Activated CD8-positive, alpha-beta memory T cell treated with anti-CD3 and anti-CD28 coated beads, Interleukin-2, amount 50 U/mL, for 4 hours (primary cell): ENCODE measurements around the gene HIRA.
A peak's percentile ranks its signal among the peaks of the same experiment; 100 is the strongest.
"Not testable (repeated sequence)": the region's sequence is repeated elsewhere in the genome, so short reads cannot be mapped to it uniquely, and the experiment has no call there.

Source experiments
- DNase-seq: peaks from one replicate; pipeline ENCODE4 v3.0.0-alpha.2; 2020

HIRA gene

DNA sequence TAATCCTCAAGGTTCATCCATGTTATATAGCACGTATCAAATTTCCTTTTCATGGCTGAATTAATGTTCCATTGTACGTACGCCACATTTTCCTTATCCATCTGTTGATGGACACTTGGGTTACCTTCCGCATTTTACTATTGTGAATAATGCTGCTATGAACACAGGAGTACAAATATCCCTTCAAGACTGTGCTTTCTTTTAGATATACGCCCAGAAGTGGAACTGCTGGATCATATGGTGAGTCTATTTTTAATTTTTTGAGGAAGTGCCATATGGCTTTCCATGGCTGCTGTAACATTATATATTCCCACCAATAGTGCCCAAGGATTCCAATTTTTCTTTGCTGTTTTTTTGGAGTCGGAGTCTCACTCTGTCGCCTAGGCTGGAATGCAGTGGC is 6.8 kb upstream of the HIRA start:
- DNase-seq: no peak

DNA sequence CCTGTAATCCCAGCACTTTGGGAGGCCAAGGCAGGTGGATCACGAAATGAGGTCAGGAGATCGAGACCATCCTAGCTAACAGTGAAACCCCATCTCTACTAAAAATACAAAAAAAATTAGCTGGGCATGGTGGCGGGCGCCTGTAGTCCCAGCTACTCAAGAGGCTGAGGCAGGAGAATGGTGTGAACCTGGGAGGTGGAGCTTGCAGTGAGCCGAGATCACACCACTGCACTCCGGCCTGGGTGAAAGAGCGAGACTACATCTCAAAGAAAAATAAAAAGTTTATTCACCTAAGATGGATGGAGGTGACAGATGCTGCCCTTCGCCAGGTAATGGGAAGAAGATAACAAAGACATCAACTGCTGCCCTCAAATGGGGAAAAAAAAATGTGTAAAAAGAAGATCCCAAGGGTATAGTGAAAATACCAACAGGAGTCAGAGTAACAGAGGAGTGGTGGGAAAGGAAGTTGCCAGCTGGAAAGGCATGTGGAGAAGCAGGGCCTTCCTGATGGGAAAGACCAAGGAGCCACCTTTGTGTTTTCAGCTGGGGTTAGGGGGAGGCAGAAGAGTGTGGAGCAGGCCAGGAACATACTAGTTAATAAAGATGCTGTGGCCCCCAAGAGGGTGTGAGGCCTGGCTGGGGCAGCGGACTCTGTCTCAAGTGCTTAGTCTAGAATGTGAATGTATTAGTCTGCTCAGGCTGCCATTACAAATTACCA is 5.1 kb upstream of the HIRA start:
- not testable (repeated sequence) for DNase-seq

DNA sequence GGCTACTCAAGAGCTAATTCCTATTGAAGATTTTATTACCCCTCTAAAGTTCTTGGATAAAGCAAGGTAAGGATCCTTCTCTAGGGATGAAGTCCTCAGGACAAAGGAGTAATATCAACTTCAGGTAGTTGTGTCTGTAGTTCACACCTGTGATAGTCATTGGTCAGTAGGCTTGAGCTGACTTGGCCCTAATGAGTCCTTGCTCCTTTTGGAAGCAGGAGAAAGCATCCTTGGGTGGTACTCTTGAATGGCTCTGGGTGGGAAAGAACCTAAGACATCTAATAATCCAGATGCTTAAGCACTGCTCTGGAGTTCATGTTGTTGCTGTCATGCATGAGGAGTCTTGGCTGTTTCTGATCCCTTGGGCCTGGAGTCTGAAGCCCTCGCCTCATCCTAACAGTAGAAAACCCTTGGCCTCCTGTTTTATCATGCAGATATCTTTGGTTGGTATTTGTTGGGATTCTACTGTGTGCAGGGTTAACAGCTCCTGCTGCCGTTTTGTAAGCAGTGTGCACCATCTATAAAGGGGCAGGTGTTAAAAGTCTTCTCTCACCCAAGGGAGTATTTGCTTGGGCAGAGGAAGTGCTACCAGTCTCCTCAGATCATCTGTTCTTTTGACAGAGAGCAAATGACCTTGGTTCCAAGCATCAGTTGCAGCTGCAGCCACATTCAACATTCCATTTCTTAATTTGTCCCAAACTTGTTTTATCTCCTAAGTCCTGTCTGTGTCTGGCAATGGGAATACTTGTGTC is 3.5 kb upstream of the HIRA start:
- DNase-seq: no peak

DNA sequence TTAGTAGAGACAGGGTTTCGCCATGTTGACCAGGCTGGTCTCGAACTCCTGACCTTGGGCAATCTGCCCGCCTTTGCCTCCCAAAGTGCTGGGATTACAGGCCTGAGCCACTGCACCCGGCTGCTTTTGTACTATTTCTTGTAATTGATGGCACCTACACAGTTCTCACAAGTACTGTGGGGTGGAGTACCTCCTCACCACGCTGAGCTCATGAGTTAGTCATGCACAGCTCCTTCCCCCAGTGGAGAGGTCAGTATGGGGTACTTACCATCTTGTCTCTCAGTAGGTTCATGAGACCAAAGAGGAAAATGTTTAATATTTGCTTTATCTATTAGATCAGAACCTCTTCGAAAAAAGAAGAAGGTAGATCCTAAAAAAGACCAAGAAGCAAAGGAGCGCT is 2.9 kb upstream of the HIRA start:
- no peak for DNase-seq

DNA sequence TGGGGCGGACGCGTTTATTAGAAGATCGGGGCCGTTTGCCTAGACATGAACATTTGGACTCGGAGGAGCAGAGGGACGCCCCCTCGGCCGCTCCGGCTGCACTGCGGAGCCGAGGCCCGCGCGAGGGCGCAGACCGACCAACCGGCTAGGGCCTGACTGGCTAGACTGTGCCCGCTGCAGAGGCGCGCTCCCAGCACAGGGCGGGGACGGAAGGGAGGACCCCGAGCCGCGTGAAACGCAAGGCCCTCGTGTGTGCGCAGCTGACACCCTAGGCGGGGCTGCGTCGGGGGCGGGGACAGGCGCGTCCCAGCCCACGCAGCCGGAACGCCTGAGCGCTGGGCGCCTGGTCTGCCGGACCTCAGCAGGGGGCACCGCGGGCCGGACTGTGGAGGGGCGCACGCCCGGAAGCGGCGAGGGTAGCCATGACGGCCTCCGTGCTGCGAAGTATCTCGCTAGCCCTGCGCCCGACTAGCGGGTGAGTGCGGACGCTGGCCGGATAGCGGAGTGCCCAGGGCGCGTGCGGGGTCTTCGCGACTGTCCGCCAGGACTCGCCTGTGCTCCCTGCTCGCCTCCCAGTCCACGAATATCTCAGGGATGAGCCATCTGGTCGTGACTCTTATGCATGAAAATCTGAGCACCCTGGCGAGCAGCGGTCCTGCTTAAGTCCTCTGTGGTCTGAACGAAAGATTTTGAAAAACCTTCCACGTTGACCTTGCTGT is 759 bp upstream of the HIRA start, which contains the start of gene MRPL40:
Gene MRPL40, plus strand, starts transcription at position 413 of the 719 bp plus-strand sequence. Its CDS starts 10 bp downstream, at position 423.
- DNase-seq: peak; percentile 90

DNA sequence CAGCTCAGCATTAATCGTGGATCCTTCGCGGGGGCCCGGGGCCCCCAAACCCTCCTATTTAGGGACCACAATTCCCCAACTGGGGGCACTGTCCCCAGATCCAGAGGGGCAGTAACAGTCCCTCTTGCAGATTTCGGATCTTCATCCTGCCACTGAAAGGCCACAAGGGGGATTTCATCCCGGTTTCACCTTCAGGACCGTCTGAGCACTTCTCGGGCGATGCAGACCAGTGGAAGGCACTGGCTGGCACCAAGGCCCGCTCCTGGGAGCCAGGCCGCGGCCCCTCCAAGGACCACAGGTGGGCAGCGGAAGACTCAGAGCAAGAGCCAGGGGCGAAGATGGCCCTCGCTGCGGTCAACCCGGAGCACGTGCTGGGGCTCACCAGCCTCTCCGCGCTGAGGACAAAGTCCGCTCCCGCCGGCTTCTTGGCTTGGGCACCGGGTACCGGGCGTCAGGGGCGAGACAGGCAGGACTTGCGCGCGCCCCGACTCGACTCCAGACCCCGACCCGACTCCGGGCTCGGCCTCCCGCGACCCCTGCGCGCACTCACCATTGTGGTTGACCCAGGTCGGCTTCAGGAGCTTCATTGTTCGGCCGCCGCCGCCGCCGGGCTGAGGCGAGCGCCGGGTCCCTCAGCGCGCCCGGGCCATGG is 517 bp downstream of the HIRA start:
- no peak for DNase-seq

DNA sequence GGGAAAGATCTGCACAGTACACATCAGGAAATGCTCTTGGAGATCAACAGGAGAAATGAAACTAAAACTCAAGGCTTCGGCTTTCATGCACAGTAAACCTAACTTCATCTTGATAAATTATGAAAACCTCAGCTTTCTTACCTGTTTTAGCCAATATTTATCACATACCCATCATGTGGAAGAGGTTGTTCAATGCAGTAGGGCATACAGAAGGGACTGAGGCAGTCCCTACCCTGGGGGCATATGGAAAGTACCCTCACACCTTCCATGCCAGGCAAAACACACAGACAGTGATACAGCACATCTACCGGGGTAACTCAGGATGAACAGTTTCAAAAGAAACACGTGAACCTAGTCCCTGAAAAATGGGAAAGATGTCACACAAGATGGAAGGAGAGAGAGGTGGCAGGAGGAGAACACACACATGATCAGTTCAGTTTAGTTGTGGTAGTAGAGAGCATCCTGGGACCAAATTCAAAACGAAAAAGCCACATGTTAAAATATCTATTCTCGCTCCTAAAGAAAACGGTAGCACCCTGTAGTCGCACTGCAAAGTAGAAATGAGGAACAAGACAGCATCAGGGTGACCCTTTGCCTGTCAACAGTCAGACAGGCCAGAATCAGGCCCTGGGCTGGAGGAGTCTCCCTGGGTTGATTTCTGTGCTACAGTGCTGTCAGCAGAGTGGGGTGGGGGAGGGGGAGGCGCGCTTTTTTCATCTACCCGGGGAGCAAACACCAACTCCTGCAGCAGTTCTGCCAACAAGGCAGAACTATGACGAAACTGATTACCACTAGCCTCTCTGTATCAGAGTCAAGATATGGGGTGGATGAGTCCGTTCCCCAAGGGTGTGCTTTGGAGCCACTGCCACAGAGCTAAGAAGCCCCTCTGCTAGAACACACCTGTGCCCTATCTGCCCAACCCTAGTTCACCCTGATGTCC is 1.3 kb downstream of the HIRA start:
- DNase-seq: peak; percentile 28

DNA sequence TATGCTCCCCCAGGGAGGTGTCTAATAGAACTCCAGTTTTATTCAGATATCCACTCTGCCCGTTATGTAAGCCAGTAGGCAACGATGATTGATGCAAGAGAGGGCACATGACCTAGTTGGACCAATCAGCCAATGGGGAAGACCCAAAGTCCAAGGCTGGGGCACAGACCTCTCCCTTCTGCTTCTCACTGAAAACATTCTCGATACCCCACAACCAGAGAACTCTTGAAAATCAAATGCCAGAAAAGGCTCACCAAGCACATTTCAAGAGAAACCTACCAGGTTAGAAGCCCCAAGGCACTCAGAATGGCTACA is 7.4 kb downstream of the HIRA start:
- DNase-seq: no peak

DNA sequence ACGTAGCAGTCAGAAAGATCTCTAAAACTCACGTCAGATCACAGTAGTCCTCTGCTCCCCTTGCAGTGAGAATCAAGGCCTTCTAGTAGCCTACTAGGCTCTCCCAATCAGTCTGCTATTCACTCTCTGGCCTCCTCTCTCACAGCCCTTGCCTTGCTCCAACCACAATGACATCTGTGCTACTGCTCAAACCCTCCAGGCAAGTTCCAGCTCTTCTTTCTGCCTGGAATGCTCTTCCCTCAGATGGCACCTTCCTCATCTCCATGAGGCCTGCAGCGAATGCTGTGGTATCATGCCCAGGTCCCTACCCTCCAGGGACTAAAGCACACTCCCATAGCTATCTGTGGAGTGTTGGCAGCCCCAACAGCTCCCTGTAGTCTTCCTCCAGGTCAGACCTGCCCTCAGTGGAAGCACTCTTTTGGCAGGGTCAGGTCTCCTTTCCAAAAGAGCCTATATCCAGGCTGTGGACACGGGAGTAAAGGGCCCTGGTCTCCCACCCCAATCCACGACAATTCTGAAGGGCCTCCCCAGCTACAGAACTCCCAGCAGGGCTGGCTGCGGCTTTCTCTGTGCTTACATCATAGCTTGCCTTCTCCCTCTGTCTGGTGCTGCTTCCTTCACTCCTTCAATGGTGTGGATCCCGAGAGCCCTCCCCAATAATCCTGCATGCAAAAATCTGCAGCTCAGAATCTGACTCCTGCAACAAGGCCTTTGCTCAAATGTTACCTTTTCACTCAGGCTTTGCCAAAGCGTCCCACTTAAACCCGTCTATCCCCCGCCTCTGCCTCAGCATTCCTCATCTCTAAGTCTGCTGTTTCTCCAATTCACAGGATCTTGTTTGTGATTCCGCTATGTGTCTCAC is 8.9 kb downstream of the HIRA start:
- no peak for DNase-seq

DNA sequence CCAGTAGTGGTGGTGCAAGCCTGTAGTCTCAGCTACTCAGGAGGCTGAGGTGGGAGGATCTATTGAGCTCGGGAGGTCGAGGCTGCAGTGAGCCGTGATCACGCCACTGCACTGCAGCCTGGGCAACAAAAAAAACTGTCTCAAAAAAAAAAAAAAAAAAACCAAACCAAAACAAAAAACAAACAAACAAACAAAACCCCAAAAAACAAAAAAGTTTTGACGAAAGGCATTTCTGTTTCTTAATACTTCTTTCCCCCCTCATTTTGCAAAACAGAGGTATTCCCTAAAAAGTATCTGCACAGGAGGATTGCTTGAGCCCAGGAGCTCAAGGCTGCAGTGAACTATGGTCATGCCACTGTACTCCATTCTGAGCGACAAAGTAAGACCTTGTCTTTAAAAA is 11.2 kb downstream of the HIRA start:
- DNase-seq: no peak

DNA sequence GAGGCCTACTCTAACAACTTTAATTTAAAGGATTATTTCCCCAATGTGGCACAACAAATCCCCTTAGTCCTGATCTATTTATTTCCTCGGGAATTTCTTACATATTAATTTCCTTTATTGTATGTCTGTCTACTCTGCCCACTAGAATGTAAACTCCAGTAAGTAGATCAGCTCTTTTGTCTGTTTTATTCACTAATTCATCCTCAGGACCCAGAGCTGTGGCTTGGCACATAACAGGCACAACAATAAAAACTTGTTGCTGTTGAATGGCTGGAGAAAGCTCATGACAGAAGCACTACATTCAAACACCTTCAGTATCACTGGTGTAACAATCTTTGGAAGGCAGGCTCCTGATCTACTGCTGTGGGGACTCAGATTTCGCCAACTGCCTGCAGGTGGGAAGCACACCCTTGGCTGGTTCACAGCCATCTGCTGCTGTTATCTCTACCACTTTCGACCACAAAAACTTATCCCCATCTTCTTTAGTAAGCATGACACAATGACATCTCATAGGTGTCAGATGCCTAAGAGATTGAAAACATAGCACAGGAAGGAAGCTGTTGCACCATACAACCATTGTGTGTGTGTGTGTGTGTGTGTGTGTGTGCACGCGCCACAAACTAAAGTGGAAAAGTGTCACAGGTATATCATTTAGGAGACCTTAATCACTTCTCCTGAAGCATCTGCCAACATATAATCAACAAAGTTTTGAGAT is 11.9 kb downstream of the HIRA start:
- no peak for DNase-seq

DNA sequence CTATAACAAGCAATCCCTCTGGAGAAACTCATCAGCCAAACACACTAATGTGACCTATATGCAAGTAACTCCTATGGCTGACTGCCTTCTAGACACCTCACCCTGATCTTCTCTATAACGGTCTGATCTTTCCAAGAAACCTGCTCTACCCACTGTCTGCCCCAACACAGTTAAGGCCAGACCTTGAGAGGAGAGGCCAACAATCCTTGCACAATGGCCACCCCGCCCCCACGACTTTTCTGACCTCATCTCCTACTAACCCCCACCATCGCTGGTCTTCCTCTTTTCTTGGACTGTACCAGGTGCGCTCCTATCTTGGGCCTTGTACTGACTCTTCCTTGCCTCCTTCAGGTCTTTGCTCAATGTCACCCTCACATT is 12.5 kb downstream of the HIRA start:
- DNase-seq: no peak

DNA sequence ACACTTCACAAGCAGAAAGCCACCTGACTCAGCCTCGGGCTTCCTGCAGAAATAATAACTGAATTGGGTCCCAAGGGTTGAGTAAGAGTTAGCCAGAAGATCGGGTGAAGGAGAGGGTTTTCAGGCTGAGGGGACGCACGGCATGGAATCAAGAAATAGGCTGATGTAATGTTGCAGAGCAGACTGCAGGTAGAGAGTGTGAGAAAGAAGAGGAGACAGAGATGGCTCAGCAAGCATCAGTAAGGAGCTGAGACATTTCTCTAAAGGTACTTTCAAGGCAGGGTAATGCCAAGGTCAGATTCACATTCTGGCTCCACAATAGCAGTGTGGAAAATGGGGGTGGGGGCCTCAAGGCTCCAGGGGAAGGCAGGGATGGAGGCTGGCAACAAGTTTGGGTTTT is 18.6 kb downstream of the HIRA start:
- DNase-seq: no peak

DNA sequence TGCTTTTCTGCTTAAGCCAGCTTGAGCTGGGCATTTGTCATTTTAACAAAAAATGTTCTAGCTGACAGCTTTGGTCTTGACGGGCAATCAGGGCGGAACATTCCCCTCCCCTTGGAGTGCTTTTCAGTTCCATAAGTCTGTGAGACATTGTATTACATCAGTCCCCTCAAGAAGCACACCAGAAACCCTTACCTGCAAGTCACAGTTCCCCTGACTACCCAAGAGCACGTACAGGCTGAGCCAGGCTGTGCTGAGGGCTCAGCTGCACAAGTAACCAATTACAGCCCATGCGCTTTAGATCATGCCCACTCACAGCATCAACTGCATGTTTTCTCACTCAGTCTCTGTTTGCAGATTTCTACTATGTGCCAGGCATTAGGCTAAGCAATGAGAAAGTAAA is 19.1 kb downstream of the HIRA start:
- no peak for DNase-seq

DNA sequence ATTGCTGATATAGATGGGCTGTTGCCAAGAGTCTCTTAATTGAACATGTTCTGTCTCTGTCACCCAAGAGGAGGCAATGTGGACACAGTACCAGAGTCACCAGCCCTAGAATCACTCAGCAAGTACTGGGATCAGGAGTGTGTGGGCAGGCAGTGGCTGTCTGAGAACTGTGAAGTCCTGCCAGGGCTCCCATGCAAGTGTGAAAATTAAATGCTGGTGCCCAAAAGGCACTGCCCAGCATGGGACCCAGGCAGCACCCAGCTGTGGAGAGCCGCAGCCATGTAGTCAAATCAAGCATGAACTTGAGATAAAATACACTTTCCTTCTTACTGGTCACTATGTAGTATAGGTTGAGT is 19.9 kb downstream of the HIRA start:
- DNase-seq: no peak

DNA sequence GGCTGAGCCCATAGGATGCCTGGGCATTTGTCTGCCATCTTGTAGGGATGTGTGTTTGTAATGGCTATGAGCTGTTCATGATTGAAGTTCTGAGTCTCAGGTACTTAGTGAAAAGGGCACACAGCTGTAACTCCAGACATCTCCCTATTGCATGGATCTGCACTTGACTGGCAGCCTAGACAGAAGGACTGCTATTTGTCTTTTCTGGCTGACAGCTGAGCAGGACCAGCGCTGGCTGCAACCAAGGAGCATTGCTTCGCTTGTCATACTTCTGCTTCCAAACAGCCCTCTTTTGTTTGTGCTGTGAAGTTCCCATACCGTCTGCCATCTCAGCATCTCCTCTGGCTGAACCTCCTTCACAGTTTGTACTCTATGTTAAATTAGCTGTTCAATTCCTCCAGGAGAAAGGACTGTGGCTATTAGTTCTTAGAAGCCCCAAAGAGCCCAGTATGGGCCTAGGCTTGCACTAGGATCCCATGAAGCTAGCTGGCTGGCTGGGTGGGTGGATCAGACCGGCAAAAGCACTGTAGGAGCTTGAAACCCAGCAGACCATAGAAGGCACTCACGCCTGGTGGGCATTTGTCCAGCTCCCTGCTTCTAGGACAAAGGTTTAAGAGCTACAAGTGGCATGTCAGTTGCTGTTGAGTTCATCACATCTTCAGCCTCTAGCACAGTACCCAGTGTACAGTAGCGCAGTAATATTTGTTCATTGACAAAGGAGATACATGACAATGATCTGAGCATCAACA is 20.4 kb downstream of the HIRA start:
- no peak for DNase-seq

DNA sequence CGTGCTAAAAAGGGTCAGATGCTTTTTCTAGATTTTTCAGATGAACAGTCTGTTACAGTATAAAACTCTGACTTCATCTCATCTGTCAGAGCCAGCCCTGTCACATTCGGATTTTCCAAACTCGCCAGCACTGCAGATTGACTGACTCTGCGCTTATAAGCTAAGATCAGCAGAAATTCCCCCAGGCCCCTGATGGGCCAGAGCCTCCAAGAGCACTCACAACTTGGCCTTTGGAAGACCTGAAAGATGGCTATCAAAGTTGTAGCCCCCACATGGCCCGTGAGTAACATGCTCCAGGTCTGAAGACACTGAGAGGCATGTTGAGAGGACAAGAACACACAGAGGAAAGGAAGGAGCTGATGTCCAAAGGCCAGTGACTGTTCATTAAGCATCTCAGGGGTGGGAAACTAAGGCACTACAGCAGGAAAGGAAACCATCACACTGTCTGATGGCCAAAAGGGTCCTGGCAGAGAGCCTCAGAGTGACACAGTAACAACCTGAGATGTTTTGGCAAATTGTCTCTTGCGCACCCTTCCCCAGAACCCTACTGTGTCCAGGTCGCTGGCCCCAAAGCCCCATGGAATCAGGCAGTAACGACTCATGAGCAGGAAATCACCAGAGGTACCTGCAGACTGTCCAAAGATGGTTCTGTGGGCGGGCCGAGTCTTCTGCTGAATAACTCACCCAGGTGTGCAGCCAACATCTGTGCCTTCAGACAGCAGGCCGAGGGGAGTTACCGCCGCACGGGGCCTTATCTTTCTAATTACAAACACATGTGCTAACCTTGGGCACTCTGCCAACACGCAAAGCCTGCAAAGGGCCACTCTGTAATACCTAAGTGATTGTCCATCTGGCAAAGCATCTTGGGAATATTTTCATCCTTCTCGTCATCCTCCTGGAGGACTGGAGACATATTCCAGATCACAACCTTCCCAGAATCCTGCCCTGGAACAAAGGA is 23.6 kb downstream of the HIRA start:
- no peak for DNase-seq

DNA sequence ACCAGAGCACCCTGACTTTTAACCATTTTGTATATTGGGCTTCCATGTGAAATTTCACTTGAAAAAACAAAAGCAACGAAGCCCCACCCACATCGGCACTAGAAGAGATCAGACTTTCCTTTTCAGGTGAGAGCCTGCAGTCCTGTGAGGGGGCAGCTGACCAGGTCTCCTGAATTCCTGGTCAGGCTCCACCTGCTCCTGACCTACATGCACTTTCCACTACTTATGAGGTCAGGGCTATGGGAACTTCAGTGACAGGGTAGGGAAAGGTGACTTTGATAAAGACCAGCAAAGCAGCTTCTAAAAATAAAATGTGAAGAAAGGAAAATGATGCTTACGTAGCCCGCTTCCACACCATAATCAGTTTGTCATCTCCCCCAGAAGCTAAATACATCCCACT is 24.7 kb downstream of the HIRA start:
- DNase-seq: no peak

DNA sequence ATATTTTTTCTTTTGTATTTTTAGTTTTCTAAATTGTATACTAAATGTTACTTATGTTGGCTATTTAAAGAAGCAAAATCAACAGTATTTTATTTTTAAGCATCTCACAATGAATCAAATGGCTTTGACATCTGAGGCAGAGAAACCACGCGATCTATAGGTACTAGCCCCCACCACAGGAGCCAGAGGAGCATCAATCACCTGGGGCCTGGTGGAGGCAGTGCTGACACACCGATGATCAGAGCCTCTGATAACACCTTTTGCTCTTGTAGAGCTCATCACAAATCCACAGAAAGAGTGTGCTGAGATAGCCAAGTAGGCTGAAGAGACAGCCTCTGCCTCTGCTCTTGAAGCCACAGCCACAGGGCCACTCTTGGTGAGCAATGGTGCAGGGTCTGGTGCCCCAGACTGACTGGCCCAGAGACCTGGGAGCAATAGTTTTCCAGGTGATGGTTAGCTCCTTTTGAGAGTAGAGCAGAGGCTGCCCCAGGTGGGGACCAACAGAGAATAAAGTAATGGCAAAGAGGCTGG is 25.2 kb downstream of the HIRA start:
- DNase-seq: no peak
